ENCODE results near the gene MIA.

GRCh38 chr19:40786060-40787037 is 11.0 kb downstream of the MIA start:
- TF ChIP-seq LEF1 (IDR thresholded peaks at IDR 0.05; ENCODE audit: borderline replicate concordance), result no peak
- TF ChIP-seq TARDBP (IDR thresholded peaks at IDR 0.05), result no peak
- no peak for TF ChIP-seq HDGF (IDR thresholded peaks at IDR 0.05; ENCODE audit: borderline replicate concordance)
- no peak for TF ChIP-seq FOXM1 (IDR thresholded peaks at IDR 0.05; ENCODE audit: borderline replicate concordance)
- no peak for TF ChIP-seq L3MBTL2 (conservative IDR thresholded peaks at IDR 0.05)
- TF ChIP-seq ELF4 (IDR thresholded peaks at IDR 0.05), result no peak
- no peak for TF ChIP-seq BHLHE40 (IDR thresholded peaks at IDR 0.05; ENCODE audit: borderline replicate concordance)
- TF ChIP-seq SP1 (IDR thresholded peaks at IDR 0.05), result no peak
- no peak for TF ChIP-seq FOXA1 (IDR thresholded peaks at IDR 0.05)
- TF ChIP-seq SUZ12 (IDR thresholded peaks at IDR 0.05), result no peak
